Activated CD8-positive, alpha-beta memory T cell treated with anti-CD3 and anti-CD28 coated beads for 24 hours (primary cell): ENCODE results near the gene SRP68.
A peak's percentile ranks its signal among the peaks of the same experiment; 100 is the strongest.

Experiments
- DNase-seq: peaks from one replicate; pipeline ENCODE4 v3.0.0-alpha.2; 2020

Gene SRP68

GRCh38 chr17:76072148-76072858 lies at the start of gene SRP68:
TSS of gene SRP68 (minus strand) at chr17:76072517. CDS start at chr17:76072491, 26 bp downstream.
- DNase-seq: peak; percentile 93

DNA sequence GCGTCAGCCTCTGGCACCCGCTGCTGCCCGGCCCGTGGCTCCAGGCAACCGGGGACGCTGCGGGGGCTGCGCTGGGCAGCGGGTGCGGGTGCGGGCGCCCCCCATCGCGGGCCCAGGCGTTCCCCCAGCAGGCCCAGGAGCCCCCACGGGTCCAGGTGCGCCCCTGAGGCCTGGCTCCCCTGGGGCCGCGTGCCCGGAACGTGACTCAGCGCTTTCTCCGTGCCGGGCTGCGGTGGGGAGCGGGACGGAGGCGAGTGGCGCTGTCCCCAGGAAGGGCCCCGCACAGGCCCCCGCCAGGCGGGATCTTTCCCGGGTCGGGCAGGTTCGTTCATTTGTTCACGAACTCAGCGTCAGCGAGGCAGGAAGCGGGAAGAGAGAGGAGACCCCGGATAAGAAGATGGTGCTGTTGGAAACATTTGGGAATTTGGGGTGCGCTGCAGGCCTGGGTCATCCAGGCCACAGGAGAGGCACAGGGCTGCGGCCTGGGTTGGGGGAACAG lies 49.7 kb upstream of the SRP68 start:
- no peak for DNase-seq

- no peak for DNase-seq
Observed at GRCh38 chr17:76120658-76121008, 48.3 kb upstream of the SRP68 start.

DNA sequence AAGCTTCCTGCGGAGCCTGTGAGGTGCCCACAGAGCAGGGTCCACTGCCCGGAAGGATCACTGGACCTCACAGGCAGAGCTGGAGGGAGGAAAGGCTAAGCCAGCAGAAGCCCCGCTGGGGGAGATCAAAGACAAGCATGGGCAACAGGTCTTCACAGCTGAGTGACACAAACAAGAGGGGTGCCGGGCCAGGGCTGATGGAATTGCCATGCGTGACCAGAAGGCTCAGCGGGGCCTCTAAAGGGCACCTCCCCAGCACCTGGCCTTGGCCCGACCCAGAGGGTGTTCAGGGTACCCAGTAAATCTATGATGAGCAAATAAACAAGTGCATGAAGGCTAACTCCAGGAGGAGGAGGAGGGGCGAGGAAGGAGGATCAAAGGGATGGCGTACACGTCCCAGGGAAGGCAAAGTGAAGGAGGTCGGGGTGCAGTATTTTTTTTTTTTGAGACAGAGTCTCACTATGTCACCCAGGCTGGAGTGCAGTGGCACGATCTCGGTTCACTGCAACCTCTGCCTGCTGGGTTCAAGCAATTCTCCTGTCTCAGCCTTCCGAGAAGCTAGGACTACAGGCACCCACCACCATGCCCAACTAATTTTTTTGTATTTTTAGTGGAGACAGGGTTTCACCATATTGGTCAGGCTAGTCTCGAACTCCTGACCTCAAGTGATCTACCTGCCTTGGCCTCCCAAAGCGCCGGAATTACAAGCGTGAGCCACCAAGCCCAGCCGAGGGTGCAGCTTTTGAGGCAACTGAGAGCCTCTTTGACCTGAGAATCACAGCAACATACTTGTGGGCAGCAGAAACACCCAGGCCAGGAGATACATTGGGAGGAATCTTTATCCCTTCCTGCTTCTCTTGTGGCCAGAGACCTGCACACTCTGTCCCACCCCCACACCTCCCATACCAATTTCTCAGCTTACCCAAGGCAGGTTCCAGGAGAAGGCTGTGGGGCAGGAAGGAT lies 47.4 kb upstream of the SRP68 start:
- no peak for DNase-seq

DNA sequence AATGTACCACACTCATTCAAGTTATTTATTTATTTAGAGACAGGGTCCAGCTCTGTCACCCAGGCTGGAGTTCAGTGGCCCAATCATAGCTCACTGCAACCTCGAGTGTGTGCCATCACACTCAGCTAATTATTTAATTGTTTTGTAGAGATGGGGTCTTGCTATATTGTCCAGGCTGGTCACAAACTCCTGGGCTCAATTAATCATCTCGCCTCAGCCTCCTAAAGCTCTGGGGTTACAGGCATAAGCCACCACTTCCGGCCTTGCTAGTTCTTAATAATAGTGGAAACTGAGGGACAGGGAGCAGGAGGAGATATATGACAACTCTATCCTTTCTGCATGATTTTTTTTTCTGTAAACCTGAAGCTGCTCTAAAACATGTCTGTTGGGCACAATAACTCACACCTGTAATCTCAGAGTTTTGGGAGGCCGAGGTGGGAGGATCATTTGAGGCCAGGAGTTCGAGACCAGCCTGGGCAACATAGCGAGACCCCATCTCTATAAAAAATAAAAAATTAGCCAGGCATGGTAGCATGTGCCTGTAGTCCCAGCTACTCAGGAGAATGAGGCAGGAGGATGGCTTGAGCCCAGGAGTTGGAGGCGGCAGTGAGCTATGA lies 42.9 kb upstream of the SRP68 start:
- no peak for DNase-seq

DNA sequence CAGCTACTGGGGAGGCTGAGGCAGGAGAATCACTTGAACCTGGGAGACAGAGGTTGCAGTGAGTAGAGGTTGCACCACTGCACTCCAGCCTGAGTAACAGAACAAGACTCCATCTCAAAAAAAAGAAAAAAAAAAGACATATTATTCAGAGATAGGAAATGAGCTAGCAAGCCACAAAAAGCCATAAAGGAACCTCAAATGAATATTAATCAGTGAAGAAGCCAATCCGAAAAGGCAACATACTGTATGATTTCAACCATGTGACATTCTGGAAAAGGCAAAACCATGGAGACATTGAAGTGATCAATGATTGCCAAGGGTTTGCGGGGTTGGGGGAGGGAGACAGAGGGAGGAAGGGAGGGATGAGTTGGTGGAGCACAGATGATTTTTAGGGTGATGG lies 39.6 kb upstream of the SRP68 start:
- no peak for DNase-seq

- no peak for DNase-seq
Observed at GRCh38 chr17:76107509-76107908, 35.2 kb upstream of the SRP68 start.

DNA sequence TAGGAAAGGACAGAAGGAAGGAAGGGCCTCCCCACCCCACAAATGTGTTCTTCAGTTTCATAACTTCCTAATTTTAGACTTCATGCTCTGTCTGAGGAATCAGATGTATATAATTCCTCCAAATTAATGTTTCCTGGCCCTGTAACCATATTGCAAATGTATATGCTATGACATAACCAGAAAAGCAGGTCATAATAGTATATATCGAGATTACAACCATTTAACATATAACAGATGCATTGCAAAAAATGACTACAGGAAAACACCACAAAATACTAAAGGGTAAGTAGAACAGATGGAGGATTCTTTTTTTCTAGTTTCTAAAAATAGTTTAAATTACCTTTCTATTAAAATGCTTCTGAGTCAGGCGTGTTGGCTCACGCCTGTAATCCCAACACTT lies 34.4 kb upstream of the SRP68 start:
- DNase-seq: no peak

- no peak for DNase-seq
Observed at GRCh38 chr17:76104896-76105231, 32.5 kb upstream of the SRP68 start.

DNA sequence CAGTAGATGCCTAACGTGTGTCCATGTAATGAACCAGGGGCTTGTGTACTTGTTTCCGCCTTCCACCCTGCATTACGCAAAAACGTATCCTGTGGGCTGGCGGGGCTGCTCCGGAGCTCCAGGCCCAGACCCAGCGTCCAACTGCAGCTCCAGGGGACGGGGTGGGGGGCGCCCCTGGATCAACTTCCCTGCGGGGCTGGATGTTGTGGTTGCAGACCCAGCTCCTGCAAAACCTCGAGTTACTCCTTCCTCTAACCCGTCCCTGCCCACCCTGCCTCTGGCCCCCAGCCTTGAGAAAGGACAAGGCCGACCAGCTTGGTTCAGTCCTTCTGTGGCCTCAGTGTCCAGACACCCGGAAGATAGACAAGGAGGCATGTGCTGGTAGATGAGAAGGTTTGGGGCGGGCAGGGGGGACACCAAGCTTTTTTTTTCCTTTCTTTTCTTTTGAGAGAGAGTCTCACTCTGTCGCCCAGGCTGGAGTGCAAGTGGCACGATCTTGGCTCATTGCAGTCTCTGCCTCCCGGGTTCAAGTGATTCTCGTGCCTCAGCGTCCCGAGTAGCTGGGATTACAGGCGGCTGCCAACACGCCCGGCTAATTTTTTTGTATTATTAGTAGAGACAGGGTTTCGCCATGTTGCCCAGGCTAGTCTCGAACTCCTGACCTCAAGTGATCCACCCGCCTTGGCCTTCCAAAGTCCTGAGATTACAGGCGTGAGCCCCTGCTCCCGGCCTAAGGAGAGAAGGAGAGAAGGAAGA lies 32.0 kb upstream of the SRP68 start:
- DNase-seq: no peak

DNA sequence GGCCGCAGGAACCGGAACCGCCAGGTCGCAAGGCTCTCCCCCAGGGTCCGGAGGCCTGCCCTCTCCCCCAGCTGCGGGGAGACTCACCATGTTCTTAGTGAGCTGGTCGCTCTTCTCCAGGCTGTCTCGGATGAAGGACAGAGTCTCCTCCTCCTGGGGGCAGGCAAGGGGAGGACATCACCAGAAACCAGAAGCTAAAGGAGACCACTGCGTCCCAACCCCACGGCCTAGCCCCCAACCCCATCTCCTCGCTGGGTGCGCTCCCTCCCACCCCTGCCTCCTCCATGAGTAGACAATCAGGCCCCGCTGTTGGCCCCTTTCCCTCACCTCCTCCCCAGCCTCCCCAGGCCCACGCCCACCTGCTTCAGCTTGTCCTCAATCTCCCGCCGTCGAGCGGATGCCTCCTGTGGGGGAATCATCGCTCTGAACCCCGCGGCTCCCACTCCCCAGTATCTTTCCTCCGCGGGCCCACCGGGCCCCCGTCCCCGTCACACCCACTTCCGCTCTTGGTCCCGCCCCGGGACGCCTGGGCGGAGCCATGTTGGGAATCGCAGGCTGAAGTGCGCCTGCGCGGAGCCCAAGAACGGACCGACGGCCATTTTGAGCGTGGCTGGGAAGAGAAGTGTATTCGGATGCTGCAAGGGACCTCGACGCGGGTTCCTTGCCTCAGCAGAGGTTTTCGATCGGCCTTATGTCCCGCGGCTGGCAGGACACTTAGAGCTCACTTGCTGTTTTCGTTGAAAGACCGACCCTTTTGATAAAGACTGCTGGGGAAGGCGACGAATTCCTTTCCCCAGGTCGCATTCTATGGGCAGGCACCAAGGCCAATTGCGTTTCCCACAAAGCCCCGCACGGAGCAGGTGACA lies 31.2 kb upstream of the SRP68 start, which contains the start of gene EXOC7:
TSS of gene EXOC7 (minus strand) at position 514 of the 866 bp plus-strand sequence. CDS start at position 419, 95 bp downstream.
- DNase-seq: peak; percentile 98

GRCh38 chr17:76102944-76103273 lies 30.6 kb upstream of the SRP68 start:
- no peak for DNase-seq

DNA sequence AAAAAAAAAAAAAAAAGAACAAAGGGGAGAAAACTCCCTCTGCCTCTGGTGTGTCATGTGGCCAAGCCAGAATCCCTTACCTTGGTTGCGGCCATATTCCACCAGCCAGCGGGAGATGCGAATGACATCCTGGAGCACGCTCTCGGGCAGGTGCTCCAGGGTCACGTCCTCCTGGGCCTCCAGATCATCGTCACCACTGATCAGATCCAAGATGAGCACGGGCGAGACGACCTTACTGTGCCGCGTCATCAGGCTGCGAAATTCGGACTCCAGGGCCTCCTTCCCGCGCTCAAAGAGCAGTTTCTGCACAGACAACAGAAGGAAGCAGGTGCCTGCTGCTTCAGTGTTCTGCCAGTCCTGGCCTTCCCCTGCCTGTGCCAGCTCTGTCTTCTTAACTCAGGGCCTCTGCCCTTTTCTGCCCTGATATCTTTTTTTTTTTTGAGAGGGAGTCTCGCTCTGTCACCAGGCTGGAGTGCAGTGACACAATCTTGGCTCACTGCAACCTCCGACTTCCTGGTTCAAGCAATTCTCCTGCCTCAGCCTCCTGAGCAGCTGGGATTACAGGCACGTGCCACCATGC lies 25.5 kb upstream of the SRP68 start:
- DNase-seq: no peak

- no peak for DNase-seq
Observed at GRCh38 chr17:76095943-76096342, 23.6 kb upstream of the SRP68 start.

DNA sequence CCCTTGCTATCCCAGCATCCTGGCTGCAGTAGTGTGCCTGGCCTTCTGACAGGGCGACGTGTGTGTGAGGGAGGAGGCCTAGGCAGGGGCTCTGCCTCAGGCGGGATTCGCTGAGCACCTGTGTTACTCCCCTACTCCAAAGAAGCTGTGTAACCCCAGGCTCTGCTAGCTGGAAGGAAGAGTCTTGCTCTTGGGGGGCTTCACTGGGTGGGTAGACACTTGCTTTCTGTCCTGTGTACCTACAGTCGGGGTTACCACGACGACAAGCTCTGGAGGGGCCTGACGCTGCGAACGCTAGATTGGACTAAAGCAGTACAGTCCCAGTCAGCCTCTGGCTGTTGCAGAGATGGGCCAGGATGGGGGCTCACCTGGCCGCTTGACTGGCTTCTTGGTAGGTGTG lies 21.7 kb upstream of the SRP68 start:
- no peak for DNase-seq

DNA sequence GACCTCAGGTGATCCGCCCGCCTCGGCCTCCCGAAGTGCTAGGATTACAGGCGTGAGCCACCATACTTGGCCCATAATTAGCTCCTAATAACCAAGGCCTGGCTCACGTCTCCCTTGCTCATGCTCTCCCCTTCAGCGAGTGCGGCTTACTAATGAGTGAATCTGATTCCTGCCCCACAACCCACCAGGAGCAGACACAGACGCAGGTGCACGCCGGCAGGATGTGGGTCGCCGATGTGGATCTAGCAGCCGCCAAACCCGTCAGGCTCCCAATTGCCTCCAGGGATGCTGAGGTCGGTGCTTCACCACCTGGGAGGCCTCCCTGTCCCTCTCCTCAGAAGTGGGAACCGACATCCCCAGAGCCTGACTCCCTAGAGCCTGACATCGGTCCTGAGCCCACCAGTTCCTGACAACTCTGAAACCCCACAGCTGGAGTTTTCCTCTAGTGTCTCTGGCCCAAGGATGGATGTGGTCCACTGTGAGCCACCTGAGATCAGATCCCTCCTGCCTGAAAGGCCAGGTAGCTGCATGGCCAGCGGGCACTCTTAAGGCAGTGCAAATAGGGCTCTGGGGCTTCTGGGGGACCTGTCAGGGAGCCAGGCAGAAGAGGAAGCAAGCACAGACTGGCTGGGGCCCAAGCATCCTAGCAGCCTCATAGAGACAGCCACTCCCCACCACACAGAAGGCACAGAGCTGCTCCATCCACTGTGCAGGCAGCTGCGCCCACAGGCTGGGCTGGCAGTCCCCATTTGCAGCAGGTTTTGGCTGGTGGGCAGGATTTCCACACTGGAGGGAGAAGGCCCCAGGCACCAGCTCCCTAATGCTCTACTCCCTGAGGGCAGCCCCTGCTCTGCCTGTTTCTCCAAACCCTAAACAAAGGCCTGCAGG lies 20.5 kb upstream of the SRP68 start:
- DNase-seq: no peak

- no peak for DNase-seq
Observed at GRCh38 chr17:76091526-76092286, 19.4 kb upstream of the SRP68 start.

- DNase-seq: no peak
Observed at GRCh38 chr17:76090517-76091129, 18.3 kb upstream of the SRP68 start.
